H1 (cell line): ENCODE results near the gene ACAP1. TPM values are rescaled to one million over a fixed set of nuclear protein-coding genes. Genes with fewer than 3 reads are reported as not detected.

Experiments
- CTCF ChIA-PET: fragments of 300-600 bp; sonication (Branson Sonifier 250); formaldehyde crosslinking; loops from one replicate; lab custom pipeline; 2021; ENCODE audit not compliant: partially characterized antibody; lab: Charles Lee
- POLR2A ChIA-PET: fragments of 300-600 bp; sonication (Branson Sonifier 250); formaldehyde crosslinking; loops from one replicate; lab custom pipeline; 2021; ENCODE audit warnings: inconsistent platforms; ENCODE audit not compliant: partially characterized antibody; lab: Charles Lee
- DNase-seq, 2 experiments: peaks; one replicate each; pipeline versions ENCODE4 v3.0.0 to v3.0.0-alpha.2; 2010 to 2022; ENCODE audit warnings: low spot score in 2 of 2, low read depth in 1 of 2, mixed read lengths in 1 of 2
- FAIRE-seq: peaks from 2 replicates; lab custom pipeline; 2011; peaks lifted over from hg19 to GRCh38; lab: Jason Lieb, UNC
- H2AFZ ChIP-seq: 2 replicates; pipeline ENCODE4 v1.8.1; 2012; ENCODE audit warnings: low read length, inconsistent platforms
- H2AK5ac ChIP-seq: 2 replicates; pipeline ENCODE4 v1.6.1; 2013; ENCODE audit warnings: low read depth, low read length
- H2BK120ac ChIP-seq: replicated peaks from 2 replicates; pipeline ENCODE3; 2013; ENCODE audit warnings: low read depth, low read length, inconsistent platforms
- H2BK12ac ChIP-seq: 2 replicates; pipeline ENCODE4 v1.6.1; 2013; ENCODE audit warnings: low read depth, low read length
- H2BK15ac ChIP-seq: 2 replicates; pipeline ENCODE4 v1.6.1; 2013; ENCODE audit warnings: low read length
- H2BK20ac ChIP-seq: 2 replicates; pipeline ENCODE4 v1.6.1; 2013; ENCODE audit warnings: low read length
- H2BK5ac ChIP-seq: 2 replicates; pipeline ENCODE4 v1.6.1; 2013; ENCODE audit warnings: low read depth, low read length
- H3K14ac ChIP-seq: 2 replicates; pipeline ENCODE4 v1.6.1; 2013; ENCODE audit warnings: inconsistent platforms; ENCODE audit not compliant: insufficient read length
- H3K18ac ChIP-seq: 2 replicates; pipeline ENCODE4 v1.6.1; 2013; ENCODE audit warnings: low read length; ENCODE audit errors: extremely low read depth
- H3K23ac ChIP-seq: 2 replicates; pipeline ENCODE4 v1.6.1; 2013; ENCODE audit warnings: inconsistent platforms; ENCODE audit not compliant: insufficient read length
- H3K23me2 ChIP-seq: 2 replicates; pipeline ENCODE4 v1.6.1; 2013; ENCODE audit warnings: low read depth, low read length
- H3K27ac ChIP-seq: 2 replicates; pipeline ENCODE4 v1.6.1; 2011; ENCODE audit warnings: low read depth, low read length, inconsistent platforms
- H3K27me3 ChIP-seq, 4 experiments: replicated peaks in 1 of 4; 1 replicate in 1 of 4; 2 replicates in 3 of 4; pipeline versions ENCODE4 v1.6.1 to v1.8.1; 2011 to 2013; ENCODE audit warnings: low read length in 3 of 4, mild to moderate bottlenecking in 3 of 4, inconsistent platforms in 2 of 4, mixed read lengths in 2 of 4, moderate library complexity in 1 of 4; ENCODE audit not compliant: control insufficient read depth in 3 of 4, insufficient read depth in 3 of 4; ENCODE audit errors: extremely low read depth in 1 of 4
- H3K36me3 ChIP-seq, 4 experiments: 2 replicates each; pipeline versions ENCODE4 v1.6.1 to v1.8.1; 2011 to 2013; ENCODE audit warnings: mild to moderate bottlenecking in 4 of 4, low read length in 3 of 4, moderate library complexity in 2 of 4, control low read depth in 1 of 4, inconsistent platforms in 1 of 4; ENCODE audit not compliant: insufficient read depth in 4 of 4, control insufficient read depth in 2 of 4
- H3K4ac ChIP-seq: replicated peaks from 2 replicates; pipeline ENCODE3; 2013; ENCODE audit warnings: low read length, low read depth, mixed read lengths, inconsistent platforms; ENCODE audit not compliant: insufficient read length
- H3K4me1 ChIP-seq, 4 experiments: replicated peaks in 1 of 4; 1 replicate in 1 of 4; 2 replicates in 3 of 4; pipeline versions ENCODE4 v1.6.1 to v1.8.1; 2011 to 2013; ENCODE audit warnings: low read length in 3 of 4, inconsistent platforms in 2 of 4, mixed read lengths in 1 of 4; ENCODE audit not compliant: insufficient read depth in 4 of 4, control insufficient read depth in 3 of 4
- H3K4me2 ChIP-seq, 2 experiments: 2 replicates each; pipeline versions ENCODE4 v1.6.1 to v1.8.1; 2011 to 2013; ENCODE audit warnings: low read depth in 2 of 2, low read length in 2 of 2, control low read depth in 1 of 2, inconsistent platforms in 1 of 2, mild to moderate bottlenecking in 1 of 2; ENCODE audit not compliant: insufficient read depth in 1 of 2
- H3K4me3 ChIP-seq, 4 experiments: fragments of 200-600, 300-600 bp in 1 of 4; sonication (generic), shearing (Covaris generic), sonication (Bioruptor Twin) in 1 of 4; 2 replicates each; pipeline versions ENCODE4 v1.5.1 to v1.8.1; 2011 to 2016; ENCODE audit warnings: low read length in 4 of 4, low read depth in 3 of 4, control low read depth in 2 of 4, inconsistent platforms in 2 of 4, mild to moderate bottlenecking in 2 of 4, mixed read lengths in 1 of 4, moderate library complexity in 1 of 4; ENCODE audit not compliant: insufficient read depth in 2 of 4; ENCODE audit errors: extremely low read depth in 1 of 4
- H3K56ac ChIP-seq: replicated peaks from 2 replicates; pipeline ENCODE3; 2013; ENCODE audit warnings: low read depth, mild to moderate bottlenecking, mixed read lengths, low read length, inconsistent platforms; ENCODE audit not compliant: insufficient read length
- H3K79me1 ChIP-seq: 2 replicates; pipeline ENCODE4 v1.6.1; 2013; ENCODE audit warnings: low read depth, low read length, control low read depth
- H3K79me2 ChIP-seq, 2 experiments: 2 replicates each; pipeline versions ENCODE4 v1.6.1 to v1.8.1; 2012 to 2013; ENCODE audit warnings: low read length in 2 of 2, mild to moderate bottlenecking in 2 of 2, inconsistent platforms in 1 of 2; ENCODE audit not compliant: insufficient read depth in 2 of 2, control insufficient read depth in 1 of 2
- H3K9ac ChIP-seq, 4 experiments: replicated peaks in 1 of 4; 1 replicate in 1 of 4; 2 replicates in 3 of 4; pipeline versions ENCODE4 v1.6.1 to v1.8.1; 2011 to 2013; ENCODE audit warnings: low read depth in 3 of 4, low read length in 3 of 4, control low read depth in 2 of 4, mild to moderate bottlenecking in 2 of 4, moderate library complexity in 2 of 4, inconsistent platforms in 1 of 4; ENCODE audit errors: extremely low read depth in 1 of 4
- H3K9me3 ChIP-seq, 2 experiments: 2 replicates each; pipeline versions ENCODE4 v1.6.1 to v1.8.1; 2012 to 2013; ENCODE audit warnings: mild to moderate bottlenecking in 2 of 2, moderate library complexity in 2 of 2, control low read depth in 1 of 2, inconsistent platforms in 1 of 2, low read depth in 1 of 2, low read length in 1 of 2, mixed read lengths in 1 of 2; ENCODE audit not compliant: insufficient read depth in 2 of 2
- H4K20me1 ChIP-seq, 2 experiments: replicated peaks in 1 of 2; 2 replicates each; pipeline versions ENCODE3 to v1.8.1; 2011 to 2013; ENCODE audit warnings: inconsistent platforms in 2 of 2, low read length in 2 of 2, mild to moderate bottlenecking in 1 of 2; ENCODE audit not compliant: insufficient read depth in 2 of 2, control insufficient read depth in 1 of 2
- H4K5ac ChIP-seq: 2 replicates; pipeline ENCODE4 v1.6.1; 2013; ENCODE audit warnings: low read length, low read depth, mixed read lengths, inconsistent platforms; ENCODE audit not compliant: insufficient read length
- H4K8ac ChIP-seq: 2 replicates; pipeline ENCODE4 v1.8.0; 2013; ENCODE audit warnings: mild to moderate bottlenecking, moderate library complexity, low read length, inconsistent platforms; ENCODE audit not compliant: insufficient read depth; ENCODE audit errors: extremely low read depth
- H4K91ac ChIP-seq: replicated peaks from 2 replicates; pipeline ENCODE3; 2013; ENCODE audit warnings: low read length, mixed read lengths, inconsistent platforms; ENCODE audit not compliant: insufficient read length
- CHD2 ChIP-seq: IDR thresholded peaks from 2 replicates; pipeline ENCODE4 v1.6.1; 2012; ENCODE audit warnings: low read length, improper control_type of control experiment
- CREB1 ChIP-seq: IDR thresholded peaks from 2 replicates; pipeline ENCODE4 v1.6.1; 2012; ENCODE audit warnings: inconsistent platforms
- GABPA ChIP-seq: IDR thresholded peaks from 2 replicates; pipeline ENCODE4 v1.6.1; 2011; ENCODE audit warnings: mild to moderate bottlenecking, low read length, moderate library complexity, borderline replicate concordance; ENCODE audit not compliant: insufficient read depth
- JUN ChIP-seq: IDR thresholded peaks from 2 replicates; pipeline ENCODE4 v1.6.1; 2011; ENCODE audit warnings: low read depth, mild to moderate bottlenecking, improper control_type of control experiment, low read length
- PHF8 ChIP-seq: fragments of 200-600 bp; sonication (generic); conservative IDR thresholded peaks from 2 replicates; pipeline ENCODE4 v1.7.1; 2012; ENCODE audit warnings: low read depth, mild to moderate bottlenecking, inconsistent platforms, low read length, moderate library complexity
- POLR2A ChIP-seq, 2 experiments: IDR thresholded peaks; 1 replicate in 1 of 2; 2 replicates in 1 of 2; pipeline ENCODE4 v1.6.1; 2011; ENCODE audit warnings: low read depth in 2 of 2, low read length in 2 of 2, mild to moderate bottlenecking in 2 of 2; ENCODE audit errors: control extremely low read depth in 1 of 2
- SIN3A ChIP-seq, 2 experiments: IDR thresholded peaks in 1 of 2; conservative IDR thresholded peaks in 1 of 2; 2 replicates each; pipeline ENCODE4 v1.6.1; 2011 to 2012; ENCODE audit warnings: low read length in 2 of 2, improper control_type of control experiment in 1 of 2, low read depth in 1 of 2, mild to moderate bottlenecking in 1 of 2
- ZNF274 ChIP-seq: IDR thresholded peaks from 2 replicates; pipeline ENCODE4 v1.7.0; 2012; ENCODE audit warnings: low read length, borderline replicate concordance; ENCODE audit errors: extremely low read depth
- WGBS, 2 experiments: shearing (Covaris generic) in 1 of 2; methylation state at CpG; one replicate each; pipeline versions ENCODE4 v1.1.6 to v1.1.7; 2013 to 2015; ENCODE audit warnings: low lambda C conversion rate in 2 of 2, mixed read lengths in 2 of 2, inconsistent platforms in 1 of 2, low coverage in 1 of 2, missing lambda C conversion rate in 1 of 2; ENCODE audit not compliant: insufficient replicate concordance in 2 of 2, insufficient coverage in 1 of 2, insufficient read length in 1 of 2; ENCODE audit errors: extremely low coverage in 1 of 2, missing lambda C conversion rate in 1 of 2; 5-methylcytosine and 5-hydroxymethylcytosine counted together
- polyA plus RNA-seq, 7 experiments: library from polyadenylated mRNA; depleted of rRNA in 3 of 7; stranded (reverse) in 5 of 7; unstranded in 2 of 7; fragments of >200 nt in 5 of 7; fragments of 200-250 nt in 2 of 7; gene quantifications; 1 replicate in 5 of 7; 2 replicates in 1 of 7; 4 replicates in 1 of 7; pipeline versions ENCODE4 v1.2.1 to v1.2.3, GENCODE V29; 2011 to 2013; ENCODE audit warnings: missing spikeins in 2 of 7, mixed read lengths in 2 of 7
- total RNA-seq: library from RNA; stranded (reverse); fragmentation: NEBNext Ultra II Directional; extraction: Animal tissue kit (Norgen Biotek cat#: 25700); gene quantifications from 2 replicates; pipeline ENCODE4 v1.2.1, GENCODE V29; 2021

Gene ACAP1
- total and polyA plus RNA-seq, 2 of the 8 experiments (the other 6 are each of a cell fraction or from before 2014, with no cell fraction given): 11.9 to 45.1 TPM

DNA sequence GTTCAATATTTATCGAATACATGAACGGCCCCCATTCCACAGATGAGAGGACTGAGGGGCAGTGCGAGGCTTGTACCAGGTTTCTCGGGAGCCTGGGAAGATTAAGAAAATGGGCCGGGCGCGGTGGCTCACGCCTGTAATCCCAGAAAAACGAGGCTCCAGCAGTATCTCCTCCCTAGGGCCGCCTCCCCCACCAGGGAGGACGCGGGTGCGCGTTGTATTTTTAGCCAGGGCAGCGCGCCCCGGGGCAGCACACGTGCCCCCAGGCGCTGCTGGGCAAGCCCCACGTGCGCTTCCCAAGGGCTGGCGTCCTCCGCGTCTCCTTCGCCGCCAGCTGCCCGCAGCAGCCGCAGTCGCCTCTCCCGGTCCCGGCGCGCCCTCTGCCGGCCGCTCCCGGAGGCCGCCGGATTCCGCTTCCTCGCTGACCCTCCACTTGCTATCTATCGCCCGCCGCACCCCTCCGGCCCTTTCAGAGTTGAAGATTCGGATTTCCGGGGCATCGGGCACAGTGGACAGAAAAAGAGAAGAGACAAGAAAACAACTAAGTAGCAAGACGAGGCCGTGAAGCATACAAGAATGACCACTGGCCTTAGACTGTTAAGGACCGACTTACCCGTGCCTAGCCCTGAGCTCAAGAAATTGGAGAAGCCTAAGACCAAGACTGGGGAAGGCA lies 40.0 kb upstream of the ACAP1 start:
- no peak for FAIRE-seq
- H3K9me3 ChIP-seq: no peaks in the 10 kb centered on the region; a peak in 1 of 4 replicates
- DNase-seq: peak in 1 of 2 experiments; percentile 96
- H3K36me3 ChIP-seq: no peaks in the 10 kb centered on the region
- no peak overlapping the region for H3K4ac ChIP-seq
- no peak overlapping the region for H3K27ac ChIP-seq
- peaks cover 2% of the 10 kb centered on the region; the same call in 1 of the 2 replicates for H3K79me1 ChIP-seq
- H3K56ac ChIP-seq: peak overlapping the region; percentile 1
- no peak overlapping the region; the same call in 1 of the 2 replicates for H3K18ac ChIP-seq
- H4K8ac ChIP-seq: peak overlapping the region; percentile 69; the same call in 1 of the 2 replicates
- H3K4me1 ChIP-seq: peaks cover 0 to 14% (median 5%) of the 10 kb centered on the region in 4 experiments; a peak in 5 of 7 replicates
- 14% methylated on average over 44 of the region's 51 CpGs; no CpG with 5 or more reads in 1 of the 2 experiments for WGBS, 2 experiments
- no peak overlapping the region; the same call in 1 of the 2 replicates for H2BK5ac ChIP-seq
- H3K14ac ChIP-seq: no peak overlapping the region
- peaks cover 2% of the 10 kb centered on the region; the same call in 1 of the 2 replicates for H3K23me2 ChIP-seq
- H2BK120ac ChIP-seq: no peak overlapping the region
- H3K27me3 ChIP-seq: peaks cover 3 to 11% (median 9%) of the 10 kb centered on the region in 4 experiments
- H4K91ac ChIP-seq: peak overlapping the region; percentile 52
- 0 out of 2 replicates have a peak overlapping the region, but pooled peaks have one; percentile 95 for H2AFZ ChIP-seq
- peaks cover 0 to 9% of the 10 kb centered on the region in 2 experiments for H4K20me1 ChIP-seq
- ChIA-PET CTCF (interaction anchor here (0.5 to 2.8 kb wide), 32 partner anchors 8 to 1316 kb away, joined by 3 to 42 read pairs (median 5); partner anchors contain the start of genes ACADVL, ACAP1, DLG4 and GABARAP), POLR2A (interaction anchor here (0.7 to 3.5 kb wide), 19 partner anchors 10 to 79 kb away, joined by 3 to 19 read pairs (median 5); partner anchors contain the start of genes CTDNEP1, DVL2, ELP5 and PHF23)
- H3K23ac ChIP-seq: no peak overlapping the region
- H2BK12ac ChIP-seq: peak overlapping the region; percentile 75; the same call in 1 of the 2 replicates
- H3K9ac ChIP-seq: no peak overlapping the region
- no peaks in the 10 kb centered on the region for H3K79me2 ChIP-seq
- 0 out of 2 replicates have a peak overlapping the region, but pooled peaks have one; percentile 20 for H2BK15ac ChIP-seq
- peak overlapping the region; percentile 7 for H4K5ac ChIP-seq
- H2BK20ac ChIP-seq: no peak overlapping the region
- peak overlapping the region in 1 of 4 experiments; percentile 51; a peak in 2 of 8 replicates for H3K4me3 ChIP-seq
- peak overlapping the region; percentile 33 to 73 for H3K4me2 ChIP-seq
- no peak overlapping the region for H2AK5ac ChIP-seq
- TF ChIP-seq JUN (no peak), CHD2 (peak; percentile 46; the same call in 1 of the 2 replicates), PHF8 (no peak), GABPA (peak; percentile 61; the same call in 1 of the 2 replicates), SIN3A (conservative IDR thresholded peaks at IDR 0.05 in 1 of 2, IDR thresholded peaks at IDR 0.05 in 1 of 2; ENCODE audit: low read depth in 1 of 2, low read length in 2 of 2) (peak; percentile 73 to 77; a peak in 2 of 4 replicates), POLR2A (IDR thresholded peaks at IDR 0.05; ENCODE audit: control extremely low read depth in 1 of 2, low read depth in 2 of 2, low read length in 2 of 2) (no peak), ZNF274 (no peak), CREB1 (no peak)
